Small intestine (tissue), 7 donors: Measurements from ENCODE around the gene LYPLAL1. TPM values are rescaled to one million over a fixed set of nuclear protein-coding genes. Genes with fewer than 3 reads are reported as not detected.
A peak's percentile ranks its signal among the peaks of the same experiment; 100 is the strongest.
"Not testable (repeated sequence)": the region's sequence is repeated elsewhere in the genome, so short reads cannot be mapped to it uniquely, and the experiment has no call there.

Source experiments
- DNase-seq, 2 donors: peaks; one replicate each; pipeline versions ENCODE4 v3.0.0 to v3.0.0-alpha.2; 2013
- FAIRE-seq: peaks from 2 replicates; lab custom pipeline; 2012; peaks lifted over from hg19 to GRCh38; lab: Jason Lieb, UNC
- H3K27ac ChIP-seq, 3 donors: one replicate each; pipeline ENCODE4 v1.5.1; 2013; ENCODE audit warnings: low read length in 2 of 3, mild to moderate bottlenecking in 2 of 3, control low read depth in 1 of 3, inconsistent platforms in 1 of 3, low read depth in 1 of 3, moderate library complexity in 1 of 3
- H3K27me3 ChIP-seq, 3 donors: one replicate each; pipeline ENCODE4 v1.6.1; 2013; ENCODE audit warnings: low read length in 3 of 3, inconsistent platforms in 1 of 3; ENCODE audit not compliant: control insufficient read depth in 3 of 3, insufficient read depth in 3 of 3
- H3K36me3 ChIP-seq, 3 donors: one replicate each; pipeline ENCODE4 v1.6.1; 2013; ENCODE audit warnings: low read length in 3 of 3, inconsistent platforms in 1 of 3, low read depth in 1 of 3, mild to moderate bottlenecking in 1 of 3, moderate library complexity in 1 of 3; ENCODE audit not compliant: control insufficient read depth in 3 of 3, insufficient read depth in 2 of 3
- H3K4me1 ChIP-seq, 3 donors: one replicate each; pipeline ENCODE4 v1.6.1; 2013; ENCODE audit warnings: low read length in 2 of 3, inconsistent platforms in 1 of 3, low read depth in 1 of 3, mild to moderate bottlenecking in 1 of 3, moderate library complexity in 1 of 3; ENCODE audit not compliant: control insufficient read depth in 3 of 3, insufficient read depth in 2 of 3
- H3K4me3 ChIP-seq, 3 donors: one replicate each; pipeline ENCODE4 v1.5.1; 2013; ENCODE audit warnings: low read length in 3 of 3, control low read depth in 1 of 3, inconsistent platforms in 1 of 3, low read depth in 1 of 3, mild to moderate bottlenecking in 1 of 3, moderate library complexity in 1 of 3
- H3K9me3 ChIP-seq, 2 donors: one replicate each; pipeline ENCODE4 v1.6.1; 2013; ENCODE audit warnings: low read depth in 1 of 2, low read length in 1 of 2; ENCODE audit not compliant: control insufficient read depth in 2 of 2, insufficient read depth in 1 of 2
- WGBS, 3 donors: extraction: QIAGEN DNeasy Blood & Tissue Kit; methylation state at CpG; one replicate each; pipeline ENCODE4 v1.1.7; 2013; 5-methylcytosine and 5-hydroxymethylcytosine counted together
- polyA plus RNA-seq, 4 donors: library from polyadenylated mRNA; stranded (reverse) in 3 of 4; unstranded in 1 of 4; fragments of 200-250 nt in 3 of 4; fragments of 120-200 nt in 1 of 4; gene quantifications; one replicate each; pipeline versions ENCODE4 v1.2.1 to v1.2.3, GENCODE V29; 2013
- donor health status: healthy with polysubstance abuse.
- donor health status: control.
- donor health status: control.
- donor health status: Bipolar disorder and iron deficiency.
- donor health status: healthy.

The LYPLAL1 gene
- polyA plus RNA-seq, 4 donors: 16.2 to 36.9 (median 28.3) TPM

GRCh38 chr1:219184337-219184736 is 10.7 kb downstream of the LYPLAL1 start:
- 72 to 78% (median 73%) methylated on average over 1 of the region's 1 CpG for WGBS, 3 donors
- Histone ChIP-seq H3K27me3 (no peaks in the 10 kb centered on the region), H3K4me3 (no peak overlapping the region), H3K36me3 (peaks cover 0 to 4% (median 2%) of the 10 kb centered on the region in 3 donors), H3K9me3 (no peaks in the 10 kb centered on the region), H3K27ac (no peak overlapping the region), H3K4me1 (peaks cover under 1 to 2% (median 1%) of the 10 kb centered on the region in 3 donors)
- DNase-seq (no peak), FAIRE-seq (no peak)

GRCh38 chr1:219185486-219186117 is 11.9 kb downstream of the LYPLAL1 start:
- Histone ChIP-seq H3K4me1 (peaks cover 1 to 3% (median 3%) of the 10 kb centered on the region in 3 donors), H3K9me3 (no peaks in the 10 kb centered on the region), H3K27ac (no peak overlapping the region), H3K4me3 (no peak overlapping the region), H3K27me3 (no peaks in the 10 kb centered on the region), H3K36me3 (no peaks in the 10 kb centered on the region)
- DNase-seq: no peak
- 90 to 100% (median 95%) methylated on average over 3 of the region's 3 CpGs for WGBS, 3 donors
- FAIRE-seq: no peak

- Histone ChIP-seq H3K27me3 (no peaks in the 10 kb centered on the region), H3K9me3 (no peaks in the 10 kb centered on the region), H3K27ac (peak overlapping the region in 1 of 3 donors; percentile 30), H3K4me3 (no peak overlapping the region), H3K4me1 (peaks cover 1 to 3% (median 3%) of the 10 kb centered on the region in 3 donors), H3K36me3 (no peaks in the 10 kb centered on the region)
- WGBS, 3 donors: 34 to 51% (median 36%) methylated on average over 3 of the region's 3 CpGs
- FAIRE-seq (peak; percentile 79), DNase-seq (peak in 1 of 2 donors; percentile 56)
Observed at GRCh38 chr1:219188331-219188803, 14.7 kb downstream of the LYPLAL1 start.

GRCh38 chr1:219189021-219189824 is 15.5 kb downstream of the LYPLAL1 start:
- H3K9me3 ChIP-seq: no peaks in the 10 kb centered on the region
- DNase-seq (peak in 1 of 2 donors; percentile 5), FAIRE-seq (peak; percentile 30)
- H3K27me3 ChIP-seq: no peaks in the 10 kb centered on the region
- peaks cover 1 to 3% (median 3%) of the 10 kb centered on the region in 3 donors for H3K4me1 ChIP-seq
- no peak overlapping the region for H3K4me3 ChIP-seq
- no peaks in the 10 kb centered on the region for H3K36me3 ChIP-seq
- H3K27ac ChIP-seq: peak overlapping the region in 1 of 3 donors; percentile 3

GRCh38 chr1:219189952-219190351 is 16.3 kb downstream of the LYPLAL1 start:
- FAIRE-seq (no peak), DNase-seq (no peak)
- Histone ChIP-seq H3K27me3 (no peaks in the 10 kb centered on the region), H3K27ac (no peak overlapping the region), H3K36me3 (no peaks in the 10 kb centered on the region), H3K4me1 (peaks cover 1 to 3% (median 3%) of the 10 kb centered on the region in 3 donors), H3K9me3 (no peaks in the 10 kb centered on the region), H3K4me3 (no peak overlapping the region)
- 47 to 75% (median 61%) methylated on average over 3 of the region's 3 CpGs for WGBS, 3 donors

GRCh38 chr1:219190605-219191004 is 16.9 kb downstream of the LYPLAL1 start:
- Histone ChIP-seq H3K27ac (no peak overlapping the region), H3K4me3 (no peak overlapping the region), H3K27me3 (no peaks in the 10 kb centered on the region), H3K4me1 (peaks cover 1 to 3% (median 3%) of the 10 kb centered on the region in 3 donors), H3K9me3 (peaks cover 0 to under 1% of the 10 kb centered on the region in 2 donors), H3K36me3 (peaks cover 0 to under 1% (median 0%) of the 10 kb centered on the region in 3 donors)
- 95 to 98% (median 96%) methylated on average over 3 of the region's 3 CpGs for WGBS, 3 donors
- DNase-seq: no peak
- no peak for FAIRE-seq

- not testable (repeated sequence) for H3K4me1 ChIP-seq, H3K27ac ChIP-seq, DNase-seq, FAIRE-seq, H3K4me3 ChIP-seq, H3K9me3 ChIP-seq, H3K27me3 ChIP-seq, H3K36me3 ChIP-seq
- WGBS, 3 donors: 91 to 97% (median 95%) methylated on average over 3 of the region's 3 CpGs
Observed at GRCh38 chr1:219195833-219196232, 22.2 kb downstream of the LYPLAL1 start.

- Histone ChIP-seq H3K4me1 (no peaks in the 10 kb centered on the region), H3K4me3 (no peak overlapping the region), H3K36me3 (no peaks in the 10 kb centered on the region), H3K9me3 (no peaks in the 10 kb centered on the region), H3K27ac (no peak overlapping the region), H3K27me3 (no peaks in the 10 kb centered on the region)
- no peak for FAIRE-seq
- 91 to 93% (median 93%) methylated on average over 3 of the region's 3 CpGs for WGBS, 3 donors
- DNase-seq: no peak
Observed at GRCh38 chr1:219201656-219202055, 28.0 kb downstream of the LYPLAL1 start.
